H1 (cell line): ENCODE data around the gene S100A16. TPM values are rescaled to one million over a fixed set of nuclear protein-coding genes. Genes with fewer than 3 reads are reported as not detected.

Experiments used
- CTCF ChIA-PET: fragments of 300-600 bp; sonication (Branson Sonifier 250); formaldehyde crosslinking; loops from one replicate; lab custom pipeline; 2021; ENCODE audit not compliant: partially characterized antibody; lab: Charles Lee
- POLR2A ChIA-PET: fragments of 300-600 bp; sonication (Branson Sonifier 250); formaldehyde crosslinking; loops from one replicate; lab custom pipeline; 2021; ENCODE audit warnings: inconsistent platforms; ENCODE audit not compliant: partially characterized antibody; lab: Charles Lee
- DNase-seq, 2 experiments: peaks; one replicate each; pipeline versions ENCODE4 v3.0.0 to v3.0.0-alpha.2; 2010 to 2022; ENCODE audit warnings: low spot score in 2 of 2, low read depth in 1 of 2, mixed read lengths in 1 of 2
- FAIRE-seq: peaks from 2 replicates; lab custom pipeline; 2011; peaks lifted over from hg19 to GRCh38; lab: Jason Lieb, UNC
- H2AFZ ChIP-seq: 2 replicates; pipeline ENCODE4 v1.8.1; 2012; ENCODE audit warnings: low read length, inconsistent platforms
- H2AK5ac ChIP-seq: 2 replicates; pipeline ENCODE4 v1.6.1; 2013; ENCODE audit warnings: low read depth, low read length
- H2BK120ac ChIP-seq: replicated peaks from 2 replicates; pipeline ENCODE3; 2013; ENCODE audit warnings: low read depth, low read length, inconsistent platforms
- H2BK12ac ChIP-seq: 2 replicates; pipeline ENCODE4 v1.6.1; 2013; ENCODE audit warnings: low read depth, low read length
- H2BK15ac ChIP-seq: 2 replicates; pipeline ENCODE4 v1.6.1; 2013; ENCODE audit warnings: low read length
- H2BK20ac ChIP-seq: 2 replicates; pipeline ENCODE4 v1.6.1; 2013; ENCODE audit warnings: low read length
- H2BK5ac ChIP-seq: 2 replicates; pipeline ENCODE4 v1.6.1; 2013; ENCODE audit warnings: low read depth, low read length
- H3K14ac ChIP-seq: 2 replicates; pipeline ENCODE4 v1.6.1; 2013; ENCODE audit warnings: inconsistent platforms; ENCODE audit not compliant: insufficient read length
- H3K18ac ChIP-seq: 2 replicates; pipeline ENCODE4 v1.6.1; 2013; ENCODE audit warnings: low read length; ENCODE audit errors: extremely low read depth
- H3K23ac ChIP-seq: 2 replicates; pipeline ENCODE4 v1.6.1; 2013; ENCODE audit warnings: inconsistent platforms; ENCODE audit not compliant: insufficient read length
- H3K23me2 ChIP-seq: 2 replicates; pipeline ENCODE4 v1.6.1; 2013; ENCODE audit warnings: low read depth, low read length
- H3K27ac ChIP-seq: 2 replicates; pipeline ENCODE4 v1.6.1; 2011; ENCODE audit warnings: low read depth, low read length, inconsistent platforms
- H3K27me3 ChIP-seq, 4 experiments: replicated peaks in 1 of 4; 1 replicate in 1 of 4; 2 replicates in 3 of 4; pipeline versions ENCODE4 v1.6.1 to v1.8.1; 2011 to 2013; ENCODE audit warnings: low read length in 3 of 4, mild to moderate bottlenecking in 3 of 4, inconsistent platforms in 2 of 4, mixed read lengths in 2 of 4, moderate library complexity in 1 of 4; ENCODE audit not compliant: control insufficient read depth in 3 of 4, insufficient read depth in 3 of 4; ENCODE audit errors: extremely low read depth in 1 of 4
- H3K36me3 ChIP-seq, 4 experiments: 2 replicates each; pipeline versions ENCODE4 v1.6.1 to v1.8.1; 2011 to 2013; ENCODE audit warnings: mild to moderate bottlenecking in 4 of 4, low read length in 3 of 4, moderate library complexity in 2 of 4, control low read depth in 1 of 4, inconsistent platforms in 1 of 4; ENCODE audit not compliant: insufficient read depth in 4 of 4, control insufficient read depth in 2 of 4
- H3K4ac ChIP-seq: replicated peaks from 2 replicates; pipeline ENCODE3; 2013; ENCODE audit warnings: low read length, low read depth, mixed read lengths, inconsistent platforms; ENCODE audit not compliant: insufficient read length
- H3K4me1 ChIP-seq, 4 experiments: replicated peaks in 1 of 4; 1 replicate in 1 of 4; 2 replicates in 3 of 4; pipeline versions ENCODE4 v1.6.1 to v1.8.1; 2011 to 2013; ENCODE audit warnings: low read length in 3 of 4, inconsistent platforms in 2 of 4, mixed read lengths in 1 of 4; ENCODE audit not compliant: insufficient read depth in 4 of 4, control insufficient read depth in 3 of 4
- H3K4me2 ChIP-seq, 2 experiments: 2 replicates each; pipeline versions ENCODE4 v1.6.1 to v1.8.1; 2011 to 2013; ENCODE audit warnings: low read depth in 2 of 2, low read length in 2 of 2, control low read depth in 1 of 2, inconsistent platforms in 1 of 2, mild to moderate bottlenecking in 1 of 2; ENCODE audit not compliant: insufficient read depth in 1 of 2
- H3K4me3 ChIP-seq, 4 experiments: fragments of 200-600, 300-600 bp in 1 of 4; sonication (generic), shearing (Covaris generic), sonication (Bioruptor Twin) in 1 of 4; 2 replicates each; pipeline versions ENCODE4 v1.5.1 to v1.8.1; 2011 to 2016; ENCODE audit warnings: low read length in 4 of 4, low read depth in 3 of 4, control low read depth in 2 of 4, inconsistent platforms in 2 of 4, mild to moderate bottlenecking in 2 of 4, mixed read lengths in 1 of 4, moderate library complexity in 1 of 4; ENCODE audit not compliant: insufficient read depth in 2 of 4; ENCODE audit errors: extremely low read depth in 1 of 4
- H3K56ac ChIP-seq: replicated peaks from 2 replicates; pipeline ENCODE3; 2013; ENCODE audit warnings: low read depth, mild to moderate bottlenecking, mixed read lengths, low read length, inconsistent platforms; ENCODE audit not compliant: insufficient read length
- H3K79me1 ChIP-seq: 2 replicates; pipeline ENCODE4 v1.6.1; 2013; ENCODE audit warnings: low read depth, low read length, control low read depth
- H3K79me2 ChIP-seq, 2 experiments: 2 replicates each; pipeline versions ENCODE4 v1.6.1 to v1.8.1; 2012 to 2013; ENCODE audit warnings: low read length in 2 of 2, mild to moderate bottlenecking in 2 of 2, inconsistent platforms in 1 of 2; ENCODE audit not compliant: insufficient read depth in 2 of 2, control insufficient read depth in 1 of 2
- H3K9ac ChIP-seq, 4 experiments: replicated peaks in 1 of 4; 1 replicate in 1 of 4; 2 replicates in 3 of 4; pipeline versions ENCODE4 v1.6.1 to v1.8.1; 2011 to 2013; ENCODE audit warnings: low read depth in 3 of 4, low read length in 3 of 4, control low read depth in 2 of 4, mild to moderate bottlenecking in 2 of 4, moderate library complexity in 2 of 4, inconsistent platforms in 1 of 4; ENCODE audit errors: extremely low read depth in 1 of 4
- H3K9me3 ChIP-seq, 2 experiments: 2 replicates each; pipeline versions ENCODE4 v1.6.1 to v1.8.1; 2012 to 2013; ENCODE audit warnings: mild to moderate bottlenecking in 2 of 2, moderate library complexity in 2 of 2, control low read depth in 1 of 2, inconsistent platforms in 1 of 2, low read depth in 1 of 2, low read length in 1 of 2, mixed read lengths in 1 of 2; ENCODE audit not compliant: insufficient read depth in 2 of 2
- H4K20me1 ChIP-seq, 2 experiments: replicated peaks in 1 of 2; 2 replicates each; pipeline versions ENCODE3 to v1.8.1; 2011 to 2013; ENCODE audit warnings: inconsistent platforms in 2 of 2, low read length in 2 of 2, mild to moderate bottlenecking in 1 of 2; ENCODE audit not compliant: insufficient read depth in 2 of 2, control insufficient read depth in 1 of 2
- H4K5ac ChIP-seq: 2 replicates; pipeline ENCODE4 v1.6.1; 2013; ENCODE audit warnings: low read length, low read depth, mixed read lengths, inconsistent platforms; ENCODE audit not compliant: insufficient read length
- H4K8ac ChIP-seq: 2 replicates; pipeline ENCODE4 v1.8.0; 2013; ENCODE audit warnings: mild to moderate bottlenecking, moderate library complexity, low read length, inconsistent platforms; ENCODE audit not compliant: insufficient read depth; ENCODE audit errors: extremely low read depth
- H4K91ac ChIP-seq: replicated peaks from 2 replicates; pipeline ENCODE3; 2013; ENCODE audit warnings: low read length, mixed read lengths, inconsistent platforms; ENCODE audit not compliant: insufficient read length
- ASH2L ChIP-seq: fragments of 200-600, 300-600 bp; sonication (generic); IDR thresholded peaks from one replicate; pipeline ENCODE4 v1.7.1; 2017; ENCODE audit warnings: low read length
- BCL11A ChIP-seq, 2 experiments: IDR thresholded peaks; one replicate each; pipeline ENCODE4 v1.6.1; 2011; ENCODE audit warnings: low read depth in 2 of 2, low read length in 2 of 2, mild to moderate bottlenecking in 2 of 2
- EGR1 ChIP-seq: IDR thresholded peaks from 2 replicates; pipeline ENCODE4 v1.6.1; 2011; ENCODE audit warnings: low read depth, low read length, borderline replicate concordance
- EZH2 ChIP-seq: fragments of 200-600 bp; sonication (generic); IDR thresholded peaks from 2 replicates; pipeline ENCODE4 v1.7.1; 2012; ENCODE audit warnings: low read depth, mild to moderate bottlenecking, moderate library complexity, low read length, inconsistent platforms; ENCODE audit not compliant: severe bottlenecking
- PHF8 ChIP-seq: fragments of 200-600 bp; sonication (generic); conservative IDR thresholded peaks from 2 replicates; pipeline ENCODE4 v1.7.1; 2012; ENCODE audit warnings: low read depth, mild to moderate bottlenecking, inconsistent platforms, low read length, moderate library complexity
- RBBP5 ChIP-seq: IDR thresholded peaks from 2 replicates; pipeline ENCODE4 v1.7.1; 2012; ENCODE audit warnings: low read depth, mild to moderate bottlenecking, inconsistent platforms, low read length, moderate library complexity, borderline replicate concordance
- SIN3A ChIP-seq, 2 experiments: IDR thresholded peaks in 1 of 2; conservative IDR thresholded peaks in 1 of 2; 2 replicates each; pipeline ENCODE4 v1.6.1; 2011 to 2012; ENCODE audit warnings: low read length in 2 of 2, improper control_type of control experiment in 1 of 2, low read depth in 1 of 2, mild to moderate bottlenecking in 1 of 2
- SIRT6 ChIP-seq: IDR thresholded peaks from one replicate; pipeline ENCODE4 v1.7.1; 2012; ENCODE audit warnings: low read length, inconsistent platforms
- SP4 ChIP-seq: IDR thresholded peaks from 2 replicates; pipeline ENCODE4 v1.6.1; 2012; ENCODE audit warnings: low read length, inconsistent platforms
- WGBS, 2 experiments: shearing (Covaris generic) in 1 of 2; methylation state at CpG; one replicate each; pipeline versions ENCODE4 v1.1.6 to v1.1.7; 2013 to 2015; ENCODE audit warnings: low lambda C conversion rate in 2 of 2, mixed read lengths in 2 of 2, inconsistent platforms in 1 of 2, low coverage in 1 of 2, missing lambda C conversion rate in 1 of 2; ENCODE audit not compliant: insufficient replicate concordance in 2 of 2, insufficient coverage in 1 of 2, insufficient read length in 1 of 2; ENCODE audit errors: extremely low coverage in 1 of 2, missing lambda C conversion rate in 1 of 2; 5-methylcytosine and 5-hydroxymethylcytosine counted together
- polyA plus RNA-seq, 7 experiments: library from polyadenylated mRNA; depleted of rRNA in 3 of 7; stranded (reverse) in 5 of 7; unstranded in 2 of 7; fragments of >200 nt in 5 of 7; fragments of 200-250 nt in 2 of 7; gene quantifications; 1 replicate in 5 of 7; 2 replicates in 1 of 7; 4 replicates in 1 of 7; pipeline versions ENCODE4 v1.2.1 to v1.2.3, GENCODE V29; 2011 to 2013; ENCODE audit warnings: missing spikeins in 2 of 7, mixed read lengths in 2 of 7
- total RNA-seq: library from RNA; stranded (reverse); fragmentation: NEBNext Ultra II Directional; extraction: Animal tissue kit (Norgen Biotek cat#: 25700); gene quantifications from 2 replicates; pipeline ENCODE4 v1.2.1, GENCODE V29; 2021
- TF ChIP-seq, protein P1 (sequence below): IDR thresholded peaks from 2 replicates; pipeline ENCODE4 v1.6.1; 2011; ENCODE audit warnings: low read depth, mild to moderate bottlenecking, low read length; ENCODE audit not compliant: insufficient read depth
- TF ChIP-seq, protein P2 (sequence below): IDR thresholded peaks from 2 replicates; pipeline ENCODE4 v1.6.1; 2012; ENCODE audit warnings: inconsistent platforms
- TF ChIP-seq, protein P3 (sequence below): IDR thresholded peaks from 2 replicates; pipeline ENCODE4 v1.6.1; 2011; ENCODE audit warnings: low read length, improper control_type of control experiment

Gene S100A16
- total and polyA plus RNA-seq, 2 of the 8 experiments (the other 6 are each of a cell fraction or from before 2014, with no cell fraction given): 14.9 to 61.4 TPM

DNA sequence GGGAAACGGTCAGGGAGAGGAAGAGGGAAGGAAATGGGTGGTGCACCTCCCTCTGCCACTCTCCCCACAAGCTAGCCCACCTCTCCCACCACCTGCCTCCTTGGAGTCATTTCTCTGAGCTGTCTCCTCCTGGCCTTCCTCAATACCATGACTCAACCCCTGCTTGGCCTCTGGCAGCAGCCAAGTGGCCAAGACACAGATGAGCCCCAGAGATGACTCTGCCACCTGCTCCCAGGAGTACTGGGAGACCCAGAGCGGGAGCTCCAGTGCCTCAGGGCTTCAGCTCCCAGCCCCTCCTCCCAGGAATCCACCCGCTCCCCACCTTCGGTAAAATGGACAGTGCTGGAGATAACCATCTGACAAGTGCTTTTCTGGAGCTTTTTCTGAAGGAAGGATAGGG, 2.6 kb downstream of the S100A16 start:
- ChIA-PET POLR2A (interaction anchor here (15.3 kb wide), 1 partner anchor 18 kb away, joined by 261 read pairs; the partner anchor contains the start of genes CHTOP, S100A1 and S100A13), CTCF (interaction anchor here (0.8 to 15.9 kb wide), 5 partner anchors 8 to 77 kb away, joined by 3 to 224 read pairs (median 4); partner anchors contain the start of gene S100A13)
- Histone ChIP-seq H3K79me1 (no peaks in the 10 kb centered on the region), H4K8ac (no peak overlapping the region), H3K27me3 (no peaks in the 10 kb centered on the region; a peak in 1 of 7 replicates), H2BK12ac (no peak overlapping the region), H3K4me3 (no peak overlapping the region), H3K4me1 (peaks cover 0 to 35% (median 21%) of the 10 kb centered on the region in 4 experiments; a peak in 6 of 7 replicates), H3K4me2 (no peak overlapping the region), H3K18ac (no peak overlapping the region), H3K36me3 (no peaks in the 10 kb centered on the region), H4K5ac (no peak overlapping the region), H2BK20ac (no peak overlapping the region), H3K27ac (no peak overlapping the region), H3K4ac (no peak overlapping the region), H2AFZ (no peak overlapping the region), H2BK5ac (no peak overlapping the region; the same call in 1 of the 2 replicates), H3K14ac (no peak overlapping the region), H3K9ac (no peak overlapping the region), H2AK5ac (peak overlapping the region; percentile 9; the same call in 1 of the 2 replicates), H3K23ac (no peak overlapping the region), H3K23me2 (peaks cover 3% of the 10 kb centered on the region; the same call in 1 of the 2 replicates), H3K9me3 (no peaks in the 10 kb centered on the region), H3K79me2 (no peaks in the 10 kb centered on the region), H2BK120ac (no peak overlapping the region), H4K20me1 (no peaks in the 10 kb centered on the region), H2BK15ac (no peak overlapping the region), H3K56ac (no peak overlapping the region), H4K91ac (no peak overlapping the region)
- FAIRE-seq (no peak), DNase-seq (no peak)
- WGBS, 2 experiments: 97% methylated on average over 4 of the region's 4 CpGs; no CpG with 5 or more reads in 1 of the 2 experiments
- TF ChIP-seq RBBP5 (no peak), EGR1 (no peak), SIN3A (conservative IDR thresholded peaks at IDR 0.05 in 1 of 2, IDR thresholded peaks at IDR 0.05 in 1 of 2; ENCODE audit: low read depth in 1 of 2, low read length in 2 of 2) (no peak), SP4 (no peak), EZH2 (no peak), PHF8 (no peak), BCL11A (IDR thresholded peaks at IDR 0.05; ENCODE audit: low read depth in 2 of 2, low read length in 2 of 2) (no peak), ASH2L (no peak), SIRT6 (no peak)
- TF ChIP-seq, protein P1, sequence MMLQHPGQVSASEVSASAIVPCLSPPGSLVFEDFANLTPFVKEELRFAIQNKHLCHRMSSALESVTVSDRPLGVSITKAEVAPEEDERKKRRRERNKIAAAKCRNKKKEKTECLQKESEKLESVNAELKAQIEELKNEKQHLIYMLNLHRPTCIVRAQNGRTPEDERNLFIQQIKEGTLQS: no peak
- TF ChIP-seq, protein P2, sequence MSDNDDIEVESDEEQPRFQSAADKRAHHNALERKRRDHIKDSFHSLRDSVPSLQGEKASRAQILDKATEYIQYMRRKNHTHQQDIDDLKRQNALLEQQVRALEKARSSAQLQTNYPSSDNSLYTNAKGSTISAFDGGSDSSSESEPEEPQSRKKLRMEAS: no peak
- TF ChIP-seq, protein P3, sequence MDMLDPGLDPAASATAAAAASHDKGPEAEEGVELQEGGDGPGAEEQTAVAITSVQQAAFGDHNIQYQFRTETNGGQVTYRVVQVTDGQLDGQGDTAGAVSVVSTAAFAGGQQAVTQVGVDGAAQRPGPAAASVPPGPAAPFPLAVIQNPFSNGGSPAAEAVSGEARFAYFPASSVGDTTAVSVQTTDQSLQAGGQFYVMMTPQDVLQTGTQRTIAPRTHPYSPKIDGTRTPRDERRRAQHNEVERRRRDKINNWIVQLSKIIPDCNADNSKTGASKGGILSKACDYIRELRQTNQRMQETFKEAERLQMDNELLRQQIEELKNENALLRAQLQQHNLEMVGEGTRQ: no peak
